GM19395 (cell line): ENCODE data around the gene PPM1M.
A peak's percentile ranks its signal among the peaks of the same experiment; 100 is the strongest.

Source experiments
- ATAC-seq: cut with Tn5 transposase; IDR thresholded peaks from one replicate; pipeline ENCODE4 v1.9.1; 2021; ENCODE audit warnings: mild to moderate bottlenecking, moderate library complexity; ENCODE audit not compliant: unreplicated experiment

The PPM1M gene

DNA sequence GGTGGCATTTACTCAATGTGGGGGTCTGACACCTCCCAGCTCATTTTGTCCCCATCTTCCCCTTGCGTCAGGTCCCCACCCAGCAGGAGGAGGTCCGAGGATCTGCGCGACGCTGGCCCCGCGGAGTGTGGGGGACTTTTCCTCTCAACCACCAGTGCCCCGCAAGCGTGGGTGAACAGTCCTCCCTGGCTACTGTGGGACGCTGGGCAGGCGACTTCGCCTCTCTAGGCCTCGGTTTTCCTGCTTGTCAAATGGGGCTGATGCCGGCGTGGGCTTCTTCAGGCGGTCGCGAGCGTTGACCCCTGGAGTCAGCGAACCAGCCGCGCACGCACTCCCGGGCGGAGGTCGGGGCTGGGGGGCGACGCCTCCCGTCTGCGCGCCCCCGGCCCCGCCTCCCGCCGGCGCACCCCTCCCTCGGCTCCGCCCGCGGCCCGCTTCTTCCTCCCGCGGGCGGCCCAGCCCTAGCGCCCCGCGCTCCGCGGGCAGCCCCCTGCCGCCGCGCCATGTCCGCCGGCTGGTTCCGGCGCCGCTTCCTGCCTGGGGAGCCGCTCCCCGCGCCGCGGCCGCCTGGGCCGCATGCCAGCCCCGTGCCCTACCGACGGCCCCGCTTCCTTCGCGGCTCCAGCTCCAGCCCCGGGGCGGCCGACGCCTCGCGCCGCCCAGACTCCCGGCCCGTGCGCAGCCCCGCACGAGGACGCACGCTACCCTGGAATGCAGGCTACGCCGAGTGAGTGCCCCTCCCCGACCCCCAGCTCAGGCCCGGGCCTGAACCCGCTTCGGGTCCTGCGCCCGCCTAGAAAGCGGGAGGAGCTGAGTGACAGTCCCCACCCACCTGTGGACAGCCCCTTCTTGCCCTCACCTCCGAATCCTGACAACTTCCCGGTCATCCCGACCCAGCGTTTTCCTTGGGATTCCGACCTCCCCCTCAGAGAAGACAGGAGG is at the start of gene PPM1M:
PPM1M (plus strand) TSS at position 438 of the 942 bp plus-strand sequence; CDS start at position 504, 66 bp downstream.
- ATAC-seq: no peak

GRCh38 chr3:52195823-52196331 is 49.7 kb upstream of the PPM1M start:
- ATAC-seq: no peak

DNA sequence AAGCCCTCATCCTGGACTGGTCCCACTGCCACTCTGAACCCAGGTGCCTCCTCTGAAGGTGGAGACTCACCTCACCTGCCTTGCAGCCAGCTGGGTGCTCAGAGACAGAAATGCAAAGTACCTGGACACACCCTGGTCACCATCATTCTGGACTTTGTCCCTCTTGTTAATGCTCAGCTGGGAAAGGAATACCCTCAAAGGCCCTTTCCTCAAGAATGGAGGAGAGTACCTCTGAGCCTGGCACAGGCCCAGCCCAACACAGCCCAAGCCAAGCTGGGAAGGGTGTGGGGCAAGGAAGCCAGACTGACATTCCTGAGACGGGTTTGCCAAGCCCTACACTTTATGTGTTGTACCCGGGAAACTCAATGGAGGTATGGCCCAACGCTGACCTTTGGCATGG is 48.6 kb upstream of the PPM1M start:
- ATAC-seq: no peak

DNA sequence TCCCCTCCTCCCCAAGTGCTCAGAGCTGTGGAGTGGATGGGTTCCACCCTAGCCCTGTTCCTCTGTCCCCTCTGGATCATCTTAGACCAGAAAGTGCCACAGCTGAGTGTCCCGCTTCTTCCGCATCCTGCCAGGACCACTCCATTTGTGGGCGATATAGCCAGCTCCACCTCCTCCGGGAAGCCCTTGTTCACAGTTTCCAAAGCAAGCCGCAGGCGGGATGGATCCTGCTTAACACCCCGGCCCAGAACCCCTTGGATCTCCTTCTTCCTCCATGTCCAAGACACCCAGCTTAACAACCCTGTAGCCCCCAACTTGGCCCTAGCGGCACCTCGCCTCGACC is 48.1 kb upstream of the PPM1M start:
- peak; percentile 29 for ATAC-seq

GRCh38 chr3:52197842-52198625 is 47.5 kb upstream of the PPM1M start, which contains the start of gene ALAS1:
TSS of gene ALAS1 (plus strand) at chr3:52198160. CDS start at chr3:52199242, 1,082 bp downstream.
- ATAC-seq: peak; percentile 83

DNA sequence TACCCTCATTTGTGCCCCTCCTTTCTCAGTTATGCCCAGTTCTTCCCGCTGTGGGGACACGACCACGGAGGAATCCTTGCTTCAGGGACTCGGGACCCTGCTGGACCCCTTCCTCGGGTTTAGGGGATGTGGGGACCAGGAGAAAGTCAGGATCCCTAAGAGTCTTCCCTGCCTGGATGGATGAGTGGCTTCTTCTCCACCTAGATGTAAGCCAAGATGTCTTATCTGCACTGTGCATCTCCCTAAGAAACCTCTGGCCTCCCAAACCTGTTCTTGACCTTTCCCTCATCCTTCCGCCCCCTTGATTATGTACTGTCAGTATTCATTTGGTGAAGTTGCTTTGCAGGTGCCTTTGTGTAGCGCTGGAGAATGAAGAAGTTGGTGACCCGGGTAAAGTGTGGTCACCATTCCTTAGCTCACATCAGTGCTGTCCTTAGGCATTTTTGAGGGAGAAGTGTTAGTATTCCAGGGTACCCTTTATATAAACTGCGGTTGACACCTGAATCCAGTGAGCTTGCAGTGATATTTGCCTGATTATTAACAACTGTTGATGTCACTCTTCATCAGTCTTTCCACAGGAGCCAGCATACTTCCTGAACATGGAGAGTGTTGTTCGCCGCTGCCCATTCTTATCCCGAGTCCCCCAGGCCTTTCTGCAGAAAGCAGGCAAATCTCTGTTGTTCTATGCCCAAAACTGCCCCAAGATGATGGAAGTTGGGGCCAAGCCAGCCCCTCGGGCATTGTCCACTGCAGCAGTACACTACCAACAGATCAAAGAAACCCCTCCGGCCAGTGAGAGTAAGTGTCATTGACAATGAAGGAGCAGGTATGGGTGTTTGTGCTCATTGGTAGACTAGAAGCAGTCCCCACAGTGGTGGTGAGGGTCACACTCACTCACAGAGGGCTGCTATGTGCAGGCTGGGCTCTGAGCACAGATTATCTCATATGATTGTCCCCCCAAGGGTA is 46.6 kb upstream of the PPM1M start:
- no peak for ATAC-seq

DNA sequence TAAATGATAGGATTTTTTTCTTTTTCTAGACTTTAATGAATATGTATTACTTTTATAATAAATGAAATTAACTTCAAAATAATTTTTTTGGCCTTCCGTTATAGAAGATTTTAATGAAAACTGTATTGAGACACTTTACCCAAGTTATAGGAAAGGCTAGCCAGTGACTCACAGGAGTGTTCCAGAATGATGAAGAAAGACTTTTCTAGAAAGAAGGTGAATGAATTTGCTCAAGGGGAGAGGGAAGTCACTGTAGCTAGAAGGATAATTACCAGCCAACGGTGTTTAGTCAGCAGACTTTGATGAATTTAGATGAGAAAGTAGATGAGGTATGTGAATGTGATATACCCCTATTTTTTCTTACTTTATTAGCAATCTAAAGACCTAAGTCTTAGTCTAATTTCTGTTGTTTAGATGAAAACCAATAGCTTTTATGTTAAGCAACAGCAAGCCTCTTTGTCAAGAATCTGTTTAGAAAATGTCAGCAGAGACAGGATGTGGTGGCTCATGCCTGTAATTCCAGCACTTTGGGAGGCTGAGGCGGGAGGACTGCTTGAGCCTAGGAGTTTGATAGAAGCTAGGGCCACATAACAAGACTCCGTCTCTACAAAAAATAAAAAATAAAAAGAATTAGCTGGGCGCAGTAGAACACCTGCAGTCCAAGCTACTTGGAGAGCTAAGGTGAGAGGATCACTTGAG is 44.4 kb upstream of the PPM1M start:
- ATAC-seq: no peak

GRCh38 chr3:52202384-52203077 is 43.0 kb upstream of the PPM1M start:
- peak; percentile 27 for ATAC-seq

DNA sequence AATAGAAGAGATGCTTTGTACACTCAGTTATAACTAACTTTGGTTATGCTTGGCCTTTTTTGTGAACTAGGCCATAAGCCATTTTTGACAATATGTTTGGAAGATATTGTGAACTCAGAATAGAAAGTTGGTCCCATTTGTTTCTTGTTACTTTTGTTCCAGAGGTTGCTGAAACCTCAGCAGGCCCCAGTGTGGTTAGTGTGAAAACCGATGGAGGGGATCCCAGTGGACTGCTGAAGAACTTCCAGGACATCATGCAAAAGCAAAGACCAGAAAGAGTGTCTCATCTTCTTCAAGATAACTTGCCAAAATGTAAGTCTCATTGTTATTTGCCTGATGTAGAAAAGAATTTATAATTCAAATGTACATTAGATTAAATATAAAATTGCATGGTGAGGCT is 41.9 kb upstream of the PPM1M start:
- no peak for ATAC-seq

DNA sequence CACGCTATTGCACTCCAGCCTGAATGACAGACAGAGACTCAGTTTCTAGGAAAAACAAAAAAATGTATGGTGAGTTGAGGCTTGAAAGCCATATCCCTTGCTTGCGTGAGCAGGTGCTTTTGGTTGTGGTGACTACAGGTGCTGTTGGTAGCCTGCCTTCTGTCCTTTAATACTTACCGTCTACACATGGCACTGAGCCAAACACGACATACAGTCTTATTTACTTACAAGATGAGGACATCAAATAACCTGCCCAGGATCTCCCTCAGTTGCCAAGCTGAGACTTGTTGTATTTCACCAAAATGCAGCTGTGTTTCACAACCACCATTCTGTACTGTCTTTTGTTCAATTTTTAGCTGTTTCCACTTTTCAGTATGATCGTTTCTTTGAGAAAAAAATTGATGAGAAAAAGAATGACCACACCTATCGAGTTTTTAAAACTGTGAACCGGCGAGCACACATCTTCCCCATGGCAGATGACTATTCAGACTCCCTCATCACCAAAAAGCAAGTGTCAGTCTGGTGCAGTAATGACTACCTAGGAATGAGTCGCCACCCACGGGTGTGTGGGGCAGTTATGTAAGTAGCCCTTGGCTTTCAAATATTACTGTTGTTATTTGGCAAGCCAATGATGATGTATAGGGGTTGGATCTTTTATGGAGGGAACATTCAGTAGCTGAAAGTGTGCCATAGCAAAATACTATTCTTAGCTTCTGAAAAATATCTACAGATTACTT is 41.1 kb upstream of the PPM1M start:
- no peak for ATAC-seq

GRCh38 chr3:52205727-52206372 is 39.7 kb upstream of the PPM1M start:
- no peak for ATAC-seq

DNA sequence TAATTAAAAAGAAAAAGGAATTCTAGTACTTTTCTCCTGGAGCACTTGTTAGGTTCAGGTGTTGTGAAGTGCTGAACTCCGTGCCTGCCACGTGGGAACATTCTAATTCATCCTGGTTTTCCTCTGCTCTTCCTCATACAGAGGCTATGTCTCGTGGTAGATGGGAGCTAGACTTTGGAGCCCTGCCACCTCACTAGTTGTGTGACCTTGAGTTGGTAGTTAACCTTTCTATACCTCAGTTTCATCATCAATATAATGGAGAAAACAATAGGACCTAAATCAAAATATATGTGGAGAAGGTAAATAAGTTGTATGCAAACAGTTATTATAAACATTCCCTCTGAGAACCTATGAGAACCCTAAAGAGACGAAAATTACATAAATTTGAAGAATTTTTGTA is 37.0 kb upstream of the PPM1M start:
- ATAC-seq: no peak

GRCh38 chr3:52210037-52210436 is 35.5 kb upstream of the PPM1M start:
- ATAC-seq: no peak

GRCh38 chr3:52210550-52211046 is 35.0 kb upstream of the PPM1M start:
- ATAC-seq: no peak

DNA sequence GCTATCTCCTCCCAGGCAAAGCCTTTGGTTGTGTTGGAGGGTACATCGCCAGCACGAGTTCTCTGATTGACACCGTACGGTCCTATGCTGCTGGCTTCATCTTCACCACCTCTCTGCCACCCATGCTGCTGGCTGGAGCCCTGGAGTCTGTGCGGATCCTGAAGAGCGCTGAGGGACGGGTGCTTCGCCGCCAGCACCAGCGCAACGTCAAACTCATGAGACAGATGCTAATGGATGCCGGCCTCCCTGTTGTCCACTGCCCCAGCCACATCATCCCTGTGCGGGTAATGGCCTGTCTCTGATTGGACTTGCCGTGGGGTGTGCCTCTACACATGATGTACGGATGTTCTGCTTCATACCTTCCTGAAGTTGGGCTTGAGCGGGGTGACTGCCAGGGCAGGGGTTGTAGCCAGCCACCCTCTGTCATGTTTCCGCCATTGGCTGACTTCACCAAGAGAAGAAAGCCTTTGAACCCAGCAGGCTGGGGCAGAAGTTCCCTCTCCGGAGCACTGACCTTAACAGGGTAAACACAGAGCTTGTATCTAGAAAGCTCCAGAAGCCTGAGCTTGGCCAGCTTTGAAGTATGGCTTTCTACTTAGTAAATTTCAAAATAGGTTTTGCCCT is 34.2 kb upstream of the PPM1M start:
- ATAC-seq: no peak

- no peak for ATAC-seq
Observed at GRCh38 chr3:52213005-52213404, 32.6 kb upstream of the PPM1M start.

DNA sequence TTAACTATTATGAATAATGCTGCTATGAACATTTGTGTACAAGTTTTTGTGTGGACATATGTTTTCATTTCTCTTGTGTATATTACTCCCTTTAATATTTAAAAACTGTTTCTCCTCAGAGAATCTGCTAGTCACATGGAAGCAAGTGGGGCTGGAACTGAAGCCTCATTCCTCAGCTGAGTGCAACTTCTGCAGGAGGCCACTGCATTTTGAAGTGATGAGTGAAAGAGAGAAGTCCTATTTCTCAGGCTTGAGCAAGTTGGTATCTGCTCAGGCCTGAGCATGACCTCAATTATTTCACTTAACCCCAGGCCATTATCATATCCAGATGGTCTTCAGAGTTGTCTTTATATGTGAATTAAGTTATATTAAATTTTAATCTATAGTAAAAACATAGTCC is 31.7 kb upstream of the PPM1M start:
- ATAC-seq: no peak

DNA sequence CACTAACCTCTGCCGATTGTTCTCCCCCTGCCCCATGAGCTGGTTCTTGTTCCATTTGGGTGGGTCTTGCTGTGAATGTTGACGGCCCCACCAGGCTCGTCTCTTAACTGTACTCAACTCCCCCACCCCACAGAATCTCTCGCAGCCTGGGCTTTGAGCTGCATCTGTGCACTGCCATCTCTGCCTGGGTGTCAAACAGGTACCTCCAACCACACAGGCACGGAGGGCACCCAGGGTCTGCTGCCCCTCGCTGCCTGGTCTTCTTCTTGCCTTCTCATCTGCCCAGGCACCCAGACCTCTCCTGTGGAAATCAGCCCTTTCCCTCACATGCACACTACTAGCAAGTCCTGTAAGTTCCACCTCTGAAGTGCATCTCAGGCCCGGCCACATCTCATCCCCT is 30.2 kb upstream of the PPM1M start:
- ATAC-seq: no peak
